NCI-H128 (cell line): ENCODE measurements around the gene LSM10.

ENCODE experiments used
- DNase-seq: peaks from one replicate; lab custom pipeline; 2025; ENCODE audit not compliant: unreplicated experiment; lab: John Stamatoyannopoulos, UW

LSM10 gene

GRCh38 chr1:36385410-36386264 lies 12.1 kb downstream of the LSM10 start, which contains the start of gene STK40:
Gene STK40, minus strand, starts transcription at chr1:36385924. Its CDS starts 24,592 bp downstream, at chr1:36361332.
- DNase-seq = peak; percentile 99

GRCh38 chr1:36384542-36385409 lies 12.9 kb downstream of the LSM10 start:
- DNase-seq = no peak

DNA sequence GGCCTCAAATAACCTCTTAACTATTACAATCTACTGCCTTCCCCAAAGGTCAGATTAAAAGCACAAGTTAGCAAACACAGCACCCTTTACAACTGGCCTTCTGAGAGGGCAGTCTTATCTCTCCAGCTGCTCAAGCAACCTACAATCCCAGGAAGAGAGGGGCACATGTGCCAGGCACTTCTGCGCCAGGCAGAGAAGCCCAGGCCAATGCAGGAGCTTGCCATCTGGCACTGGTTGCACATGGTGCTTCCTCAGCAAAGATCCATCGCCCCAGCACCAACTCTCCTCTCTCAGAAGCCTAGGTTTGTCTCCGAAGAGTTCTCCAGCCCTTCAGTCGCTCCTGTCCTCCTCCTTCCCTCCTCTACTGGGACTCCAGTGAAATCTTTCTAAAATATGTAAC lies 14.5 kb downstream of the LSM10 start:
- no peak for DNase-seq

DNA sequence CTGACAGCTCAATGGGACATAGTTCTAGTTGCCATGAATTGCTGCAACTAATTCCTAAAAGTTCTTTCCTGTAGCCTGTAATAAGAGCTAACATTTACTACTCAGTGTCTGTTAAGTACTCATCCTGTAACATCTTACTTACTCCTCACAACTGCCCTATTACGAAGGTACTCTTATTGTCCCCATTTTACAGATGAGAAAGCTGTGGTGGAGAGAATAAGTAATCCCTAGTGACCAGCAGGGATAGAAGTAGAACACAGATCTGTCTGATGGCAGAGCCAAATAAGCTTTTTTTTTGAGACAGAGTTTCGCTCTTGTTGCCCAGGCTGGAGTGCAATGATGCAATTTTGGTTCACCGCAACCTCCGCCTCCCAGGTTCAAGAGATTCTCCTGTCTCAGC lies 15.0 kb downstream of the LSM10 start:
- DNase-seq = no peak

GRCh38 chr1:36382231-36382630 lies 15.5 kb downstream of the LSM10 start:
- DNase-seq = no peak

- no peak for DNase-seq
Observed at GRCh38 chr1:36381405-36381804, 16.3 kb downstream of the LSM10 start.

- no peak for DNase-seq
Observed at GRCh38 chr1:36380782-36381181, 16.9 kb downstream of the LSM10 start.

GRCh38 chr1:36380143-36380619 lies 17.5 kb downstream of the LSM10 start:
- no peak for DNase-seq

- DNase-seq = no peak
Observed at GRCh38 chr1:36377791-36378492, 19.8 kb downstream of the LSM10 start.

GRCh38 chr1:36372617-36373016 lies 25.1 kb downstream of the LSM10 start:
- no peak for DNase-seq

DNA sequence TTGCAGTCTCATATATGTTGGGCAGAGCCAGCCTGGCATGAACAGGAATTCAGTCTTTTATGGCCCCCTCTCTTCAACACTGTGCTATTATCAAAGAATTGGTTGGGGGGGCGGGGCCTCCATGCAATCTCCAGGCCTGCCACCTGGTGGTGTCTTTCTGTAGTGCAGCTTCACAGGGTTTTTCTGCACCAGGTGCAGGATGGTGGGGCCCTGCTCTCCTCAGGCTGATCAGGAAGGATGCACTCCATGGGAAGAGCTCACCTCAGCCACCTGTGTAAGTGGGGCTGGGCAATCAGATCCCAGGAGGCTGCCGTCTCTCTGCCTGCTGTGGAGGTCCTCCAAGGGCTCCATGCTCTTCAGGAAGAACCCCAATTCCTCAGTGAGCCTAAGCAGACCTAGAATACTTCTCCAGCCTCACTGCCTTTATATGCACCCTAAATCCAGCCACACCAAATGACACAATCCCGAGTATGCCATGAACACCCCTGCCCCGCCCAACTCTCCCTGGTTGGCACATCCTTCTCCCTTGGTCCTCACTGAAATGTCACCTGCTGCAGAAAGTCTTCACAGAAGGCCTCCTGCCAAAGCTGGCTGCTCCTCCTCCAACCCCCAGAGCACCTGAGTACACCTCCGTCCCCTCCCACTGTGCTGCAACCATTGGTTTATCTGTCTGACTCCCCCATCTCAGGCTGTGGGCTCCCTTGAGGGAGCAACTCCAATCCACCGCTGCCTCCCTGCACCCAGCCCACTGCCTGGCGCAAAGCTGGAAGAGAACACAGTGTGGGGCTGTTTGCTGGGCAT lies 28.4 kb downstream of the LSM10 start:
- peak; percentile 82 for DNase-seq

DNA sequence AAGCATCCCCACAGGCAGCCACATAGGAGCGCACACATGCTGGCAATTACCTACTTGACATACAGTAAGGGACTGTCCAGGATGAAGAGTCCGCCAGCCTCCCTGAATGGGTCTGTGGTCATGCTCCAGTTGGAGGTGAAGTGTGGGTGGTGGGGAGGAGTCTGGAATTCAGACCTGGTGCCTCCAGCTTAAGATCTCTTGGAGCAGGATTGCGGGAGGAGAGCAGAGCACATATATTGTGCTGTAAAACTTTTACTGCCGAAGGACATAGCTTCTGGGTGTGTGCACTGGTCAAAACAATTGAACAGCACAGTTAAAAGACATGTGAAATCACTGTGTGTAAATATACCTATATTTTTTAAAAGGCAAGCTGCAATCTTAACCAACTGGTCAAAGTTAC lies 29.9 kb downstream of the LSM10 start:
- no peak for DNase-seq

DNA sequence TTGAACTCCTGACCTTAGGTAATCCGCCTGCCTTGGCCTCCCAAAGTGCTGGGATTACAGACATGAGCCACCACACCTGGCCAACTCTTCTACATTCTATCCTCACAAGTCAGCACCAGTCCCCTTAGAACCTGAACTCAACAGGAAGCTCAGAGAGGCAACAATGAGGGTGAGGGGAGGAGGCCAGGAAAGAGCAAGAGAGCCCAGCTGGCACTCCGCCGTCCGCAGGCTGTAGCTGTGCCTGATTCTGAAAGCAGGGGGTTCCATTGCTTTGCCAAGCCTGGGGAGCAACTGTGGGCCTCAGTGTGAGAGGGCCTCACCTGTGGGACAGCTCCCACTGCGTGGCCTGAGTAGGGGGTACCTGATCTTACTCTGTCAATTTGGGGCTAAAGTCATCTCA lies 30.6 kb downstream of the LSM10 start:
- no peak for DNase-seq

DNA sequence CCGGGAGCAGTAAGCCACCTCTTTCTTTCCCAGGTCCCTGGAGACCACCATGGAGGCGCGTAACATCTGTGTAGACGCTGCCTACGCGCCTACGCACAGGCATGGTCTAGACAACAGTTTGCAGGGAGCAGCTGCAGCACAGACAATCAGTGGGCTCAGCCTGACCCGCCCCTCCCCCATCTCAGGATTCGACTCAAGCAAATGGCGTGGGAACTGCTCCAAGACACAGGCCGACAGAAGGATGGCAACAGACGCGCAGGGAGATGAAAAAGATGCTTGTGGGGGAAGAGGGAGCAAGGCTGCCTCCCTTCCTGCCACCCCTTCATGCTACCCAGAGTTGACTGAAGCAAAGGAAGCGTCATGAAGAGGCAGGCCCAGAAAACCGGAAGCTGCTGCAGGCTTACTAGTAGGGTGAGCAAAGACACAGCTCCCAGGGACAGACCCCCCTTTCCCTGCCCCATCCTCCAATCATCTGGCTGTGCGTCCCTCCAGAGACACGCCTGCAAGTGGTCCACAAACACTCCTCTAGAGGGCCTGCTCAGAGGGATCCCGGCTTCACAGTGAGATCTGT lies 31.5 kb downstream of the LSM10 start:
- no peak for DNase-seq

GRCh38 chr1:36365381-36365780 lies 32.3 kb downstream of the LSM10 start:
- DNase-seq = no peak

GRCh38 chr1:36359911-36360550 lies 37.7 kb downstream of the LSM10 start:
- no peak for DNase-seq

DNA sequence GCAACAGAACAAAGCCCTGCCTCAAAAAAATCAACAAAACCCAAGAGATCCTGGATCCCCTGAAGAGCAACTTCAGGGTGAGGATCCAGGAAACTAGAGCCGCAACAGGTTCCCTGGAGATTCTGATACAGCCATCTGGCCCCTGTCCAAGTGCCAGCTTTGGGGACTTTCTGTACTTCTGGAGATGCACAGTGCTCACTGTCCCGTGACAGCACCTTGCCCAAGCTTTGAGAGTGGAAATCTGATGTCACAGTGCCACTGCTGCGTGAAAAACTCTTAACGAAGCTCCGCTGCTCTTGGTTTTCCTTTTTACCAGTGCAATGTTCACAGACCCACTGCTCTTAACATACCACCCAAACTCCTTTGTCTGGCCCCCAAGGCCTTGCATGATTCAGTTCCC lies 38.3 kb downstream of the LSM10 start:
- DNase-seq = no peak

DNA sequence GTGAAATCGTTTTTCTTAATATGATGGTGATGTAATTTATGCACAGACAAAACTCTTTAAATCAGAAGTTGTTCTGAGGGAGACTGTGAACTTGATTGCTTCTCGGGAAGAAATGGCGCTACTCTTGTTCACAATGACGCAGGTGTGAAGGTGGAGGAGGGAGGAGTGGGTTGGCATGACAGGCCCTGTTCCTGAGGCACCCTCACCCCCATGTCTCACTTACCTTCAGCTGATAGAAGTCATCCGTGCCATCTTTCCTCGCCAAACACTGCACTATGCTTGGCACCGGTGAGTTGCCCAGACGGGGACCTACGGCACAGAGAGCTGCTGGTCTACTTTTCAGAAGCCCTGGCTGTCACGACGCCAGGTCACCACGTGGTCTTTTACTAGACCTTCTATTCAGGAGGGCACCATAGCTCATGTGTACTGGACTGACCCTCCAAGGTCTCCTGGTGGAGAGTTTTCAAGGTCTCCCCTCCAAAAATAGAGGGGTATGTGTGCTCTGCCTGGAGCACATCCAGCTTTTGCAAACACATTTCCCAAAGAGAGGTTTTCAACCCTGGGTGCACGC lies 39.1 kb downstream of the LSM10 start:
- DNase-seq = no peak

- DNase-seq = no peak
Observed at GRCh38 chr1:36355811-36356210, 41.9 kb downstream of the LSM10 start.
